Measurements from ENCODE around the gene EHD4. TPM values are rescaled to one million over a fixed set of nuclear protein-coding genes. Genes with fewer than 3 reads are reported as not detected.

The EHD4 gene
- total RNA-seq, 1 experiment from 2014 or later, result 20.2 TPM

GRCh38 chr15:41981371-41982132 is 9.2 kb upstream of the EHD4 start:
- no peaks in the 10 kb centered on the region for H3K36me3 Mint-ChIP-seq (ENCODE audit: insufficient read depth, unreplicated experiment)
- intact Hi-C loops (cut with micrococcal nuclease; ENCODE audit: unreplicated experiment), result no loop called here
- H3K4me3 Mint-ChIP-seq (ENCODE audit: low read depth, unreplicated experiment), result no peak overlapping the region
- no peaks in the 10 kb centered on the region for H3K27me3 Mint-ChIP-seq (ENCODE audit: unreplicated experiment)
- DNase-seq, result no peak
- TF ChIP-seq CTCF (IDR thresholded peaks at IDR 0.05; ENCODE audit: unreplicated experiment), result no peak
- no peaks in the 10 kb centered on the region for H3K4me1 Mint-ChIP-seq (ENCODE audit: low read depth, unreplicated experiment)
- no peaks in the 10 kb centered on the region for H3K9me3 Mint-ChIP-seq (ENCODE audit: low read depth, unreplicated experiment)
- CTCF ChIA-PET, result interaction anchor here (0.5 kb wide), 1 partner anchor 188 kb away, joined by 4 read pairs; no protein-coding TSS in a partner anchor
- BruUV-seq (replicated peaks), result no TSS peak
- H3K27ac Mint-ChIP-seq (ENCODE audit: unreplicated experiment), result no peak overlapping the region

- intact Hi-C loops (cut with micrococcal nuclease; ENCODE audit: unreplicated experiment), result no loop called here
- BruUV-seq (replicated peaks), result no TSS peak
- Mint-ChIP-seq H3K27ac (ENCODE audit: unreplicated experiment) (no peak overlapping the region), H3K27me3 (ENCODE audit: unreplicated experiment) (no peaks in the 10 kb centered on the region), H3K4me3 (ENCODE audit: low read depth, unreplicated experiment) (no peak overlapping the region), H3K9me3 (ENCODE audit: low read depth, unreplicated experiment) (no peaks in the 10 kb centered on the region), H3K4me1 (ENCODE audit: low read depth, unreplicated experiment) (no peaks in the 10 kb centered on the region), H3K36me3 (ENCODE audit: insufficient read depth, unreplicated experiment) (no peaks in the 10 kb centered on the region)
- CTCF ChIA-PET, result no interaction called here
- no peak for DNase-seq
- TF ChIP-seq CTCF (IDR thresholded peaks at IDR 0.05; ENCODE audit: unreplicated experiment), result no peak
Observed at GRCh38 chr15:41980654-41981323, 8.4 kb upstream of the EHD4 start.

GRCh38 chr15:41979493-41980266 is 7.3 kb upstream of the EHD4 start:
- CTCF ChIA-PET, result no interaction called here
- Mint-ChIP-seq H3K36me3 (ENCODE audit: insufficient read depth, unreplicated experiment) (no peaks in the 10 kb centered on the region), H3K4me1 (ENCODE audit: low read depth, unreplicated experiment) (no peaks in the 10 kb centered on the region), H3K27me3 (ENCODE audit: unreplicated experiment) (no peaks in the 10 kb centered on the region), H3K4me3 (ENCODE audit: low read depth, unreplicated experiment) (no peak overlapping the region), H3K27ac (ENCODE audit: unreplicated experiment) (no peak overlapping the region), H3K9me3 (ENCODE audit: low read depth, unreplicated experiment) (no peaks in the 10 kb centered on the region)
- DNase-seq, result no peak
- no peak for TF ChIP-seq CTCF (IDR thresholded peaks at IDR 0.05; ENCODE audit: unreplicated experiment)
- no TSS peak for BruUV-seq (replicated peaks)
- intact Hi-C loops (cut with micrococcal nuclease; ENCODE audit: unreplicated experiment), result no loop called here

GRCh38 chr15:41978534-41978933 is 6.2 kb upstream of the EHD4 start:
- Mint-ChIP-seq H3K4me1 (ENCODE audit: low read depth, unreplicated experiment) (no peaks in the 10 kb centered on the region), H3K36me3 (ENCODE audit: insufficient read depth, unreplicated experiment) (no peaks in the 10 kb centered on the region), H3K4me3 (ENCODE audit: low read depth, unreplicated experiment) (no peak overlapping the region), H3K27ac (ENCODE audit: unreplicated experiment) (no peak overlapping the region), H3K9me3 (ENCODE audit: low read depth, unreplicated experiment) (no peaks in the 10 kb centered on the region), H3K27me3 (ENCODE audit: unreplicated experiment) (no peaks in the 10 kb centered on the region)
- no TSS peak for BruUV-seq (replicated peaks)
- intact Hi-C loops (cut with micrococcal nuclease; ENCODE audit: unreplicated experiment), result no loop called here
- TF ChIP-seq CTCF (IDR thresholded peaks at IDR 0.05; ENCODE audit: unreplicated experiment), result no peak
- CTCF ChIA-PET, result no interaction called here
- DNase-seq, result no peak

Measured in Calu3 (cell line).